Pancreas (tissue), 10 donors: ENCODE measurements around the gene BANK1. TPM values are rescaled to one million over a fixed set of nuclear protein-coding genes. Genes with fewer than 3 reads are reported as not detected.

Source experiments
- ATAC-seq, 4 donors: fragments of 200-7000 bp; cut with Tn5 transposase; one replicate each; pipeline versions ENCODE4 v1.8.0 to v1.9.1; 2020; ENCODE audit warnings: mild to moderate bottlenecking in 4 of 4, moderate library complexity in 4 of 4
- DNase-seq, 6 donors: peaks; one replicate each; pipeline ENCODE4 v3.0.0-alpha.2; 2020
- FAIRE-seq: peaks from 2 replicates; lab custom pipeline; 2012; peaks lifted over from hg19 to GRCh38; lab: Jason Lieb, UNC
- H3K27ac ChIP-seq, 4 donors: fragments of 200-600 bp; sonication (generic); 1 replicate in 3 of 4; 2 replicates in 1 of 4; pipeline versions ENCODE4 v1.5.0 to v1.8.0; 2020
- H3K27me3 ChIP-seq, 4 donors: fragments of 200-600 bp; one replicate each; pipeline ENCODE4 v1.8.0; 2021
- H3K36me3 ChIP-seq, 3 donors: fragments of 200-600 bp; sonication (generic) in 1 of 3; one replicate each; pipeline versions ENCODE4 v1.5.0 to v1.8.0; 2020 to 2021
- H3K4me1 ChIP-seq, 3 donors: fragments of 200-600 bp; one replicate each; pipeline ENCODE4 v1.8.0; 2021
- H3K4me3 ChIP-seq, 4 donors: fragments of 200-600 bp; sonication (generic) in 2 of 4; one replicate each; pipeline versions ENCODE4 v1.5.0 to v1.8.0; 2020 to 2021
- H3K9me3 ChIP-seq, 4 donors: fragments of 200-600 bp; one replicate each; pipeline ENCODE4 v1.8.0; 2021
- WGBS, 2 donors: extraction: QIAGEN DNeasy Blood & Tissue Kit; methylation state at CpG; one replicate each; pipeline ENCODE4 v1.1.7; 2013; 5-methylcytosine and 5-hydroxymethylcytosine counted together
- intact Hi-C, 3 donors: fragments of 100-400 bp; cut with DNase I; formaldehyde crosslinking; loops; one replicate each; pipeline versions ENCODE4 v1.11.1 to v1.14.2; 2022
- polyA plus RNA-seq, 2 donors: library from polyadenylated mRNA; stranded (reverse); fragments of 200-250 nt; gene quantifications; one replicate each; pipeline ENCODE4 v1.2.3, GENCODE V29; 2013
- total RNA-seq, 6 donors: library from RNA; stranded (reverse); fragmentation: NEBNext Ultra II Directional in 4 of 6; extraction: Animal tissue kit (Norgen Biotek cat#: 25700) in 4 of 6; gene quantifications; one replicate each; pipeline versions ENCODE4 v1.2.1 to v1.2.4, GENCODE V29; 2021 to 2023
- TF ChIP-seq, protein P1 (sequence below), 4 donors: fragments of 200-600 bp; sonication (generic) in 3 of 4; IDR thresholded peaks; one replicate each; pipeline versions ENCODE4 v1.5.0 to v1.8.0; 2021; ENCODE audit warnings: antibody characterized with exemption in 4 of 4
- donor health status: healthy with polysubstance abuse.
- donor health status: DM: no; HTN: no; CAD: no; lungs with moderate emphysema.
- donor health status: DM: no; HTN: no; CAD: no.
- donor health status: control.
- donor health status: control.
- donor health status: Bipolar disorder and iron deficiency.
- donor health status: DM: yes; HTN: yes; CAD: no.
- donor health status: DM: no; HTN: no; CAD: no.
- donor health status: DM: no; HTN: no; CAD: no.
- donor health status: DM: yes; HTN: yes; CAD: no.

BANK1 gene
- total and polyA plus RNA-seq, 8 donors = 0.13 to 2.0 (median 0.48) TPM

- no peak overlapping the region for H3K27ac ChIP-seq
- no peaks in the 10 kb centered on the region for H3K27me3 ChIP-seq
- no peaks in the 10 kb centered on the region for H3K36me3 ChIP-seq
- intact Hi-C loops = no loop called here
- FAIRE-seq (no peak), ATAC-seq (no peak), DNase-seq (no peak)
- TF ChIP-seq, protein P1, sequence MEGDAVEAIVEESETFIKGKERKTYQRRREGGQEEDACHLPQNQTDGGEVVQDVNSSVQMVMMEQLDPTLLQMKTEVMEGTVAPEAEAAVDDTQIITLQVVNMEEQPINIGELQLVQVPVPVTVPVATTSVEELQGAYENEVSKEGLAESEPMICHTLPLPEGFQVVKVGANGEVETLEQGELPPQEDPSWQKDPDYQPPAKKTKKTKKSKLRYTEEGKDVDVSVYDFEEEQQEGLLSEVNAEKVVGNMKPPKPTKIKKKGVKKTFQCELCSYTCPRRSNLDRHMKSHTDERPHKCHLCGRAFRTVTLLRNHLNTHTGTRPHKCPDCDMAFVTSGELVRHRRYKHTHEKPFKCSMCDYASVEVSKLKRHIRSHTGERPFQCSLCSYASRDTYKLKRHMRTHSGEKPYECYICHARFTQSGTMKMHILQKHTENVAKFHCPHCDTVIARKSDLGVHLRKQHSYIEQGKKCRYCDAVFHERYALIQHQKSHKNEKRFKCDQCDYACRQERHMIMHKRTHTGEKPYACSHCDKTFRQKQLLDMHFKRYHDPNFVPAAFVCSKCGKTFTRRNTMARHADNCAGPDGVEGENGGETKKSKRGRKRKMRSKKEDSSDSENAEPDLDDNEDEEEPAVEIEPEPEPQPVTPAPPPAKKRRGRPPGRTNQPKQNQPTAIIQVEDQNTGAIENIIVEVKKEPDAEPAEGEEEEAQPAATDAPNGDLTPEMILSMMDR (IDR thresholded peaks at IDR 0.05) = no peak
- 41 to 48% methylated on average over 2 of the region's 2 CpGs for WGBS, 2 donors
- H3K9me3 ChIP-seq = no peaks in the 10 kb centered on the region
- H3K4me3 ChIP-seq = no peak overlapping the region
- no peaks in the 10 kb centered on the region for H3K4me1 ChIP-seq
These were observed 182.3 kb downstream of the BANK1 start for GRCh38 chr4:101972791-101973190.

DNA sequence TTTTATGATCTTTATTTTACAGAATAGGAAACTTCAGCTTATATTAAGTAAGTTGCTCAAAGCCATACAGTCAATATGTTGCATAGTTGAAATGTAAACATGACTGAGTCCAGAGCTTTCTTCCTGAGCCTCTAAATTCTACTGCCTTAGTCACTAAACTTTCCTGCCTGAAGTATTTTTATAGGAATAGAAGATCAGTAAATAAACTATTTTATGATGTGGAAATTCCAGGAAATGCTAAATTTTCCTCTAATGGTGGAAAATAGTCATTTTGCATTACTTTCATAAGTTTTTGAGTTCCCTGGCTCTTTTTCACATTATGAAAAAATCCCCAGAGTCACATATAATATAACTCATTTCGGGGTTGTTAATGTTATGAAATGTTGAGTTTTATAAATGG is 182.8 kb downstream of the BANK1 start:
- WGBS, 2 donors = 55 to 66% methylated on average over 1 of the region's 1 CpG
- no peaks in the 10 kb centered on the region for H3K4me1 ChIP-seq
- ATAC-seq (no peak), FAIRE-seq (no peak), DNase-seq (no peak)
- H3K4me3 ChIP-seq = no peak overlapping the region
- no peak overlapping the region for H3K27ac ChIP-seq
- no peaks in the 10 kb centered on the region for H3K36me3 ChIP-seq
- no peaks in the 10 kb centered on the region for H3K27me3 ChIP-seq
- no peaks in the 10 kb centered on the region for H3K9me3 ChIP-seq
- intact Hi-C loops = no loop called here
- TF ChIP-seq, protein P1 (IDR thresholded peaks at IDR 0.05) = no peak

- TF ChIP-seq, protein P1 (IDR thresholded peaks at IDR 0.05) = no peak
- peak in 2 of 4 donors; percentile 24 to 67 for ATAC-seq
- Histone ChIP-seq H3K9me3 (no peaks in the 10 kb centered on the region), H3K27me3 (no peaks in the 10 kb centered on the region), H3K36me3 (no peaks in the 10 kb centered on the region), H3K4me3 (no peak overlapping the region), H3K27ac (no peak overlapping the region), H3K4me1 (no peaks in the 10 kb centered on the region)
- intact Hi-C loops = no loop called here
- DNase-seq = no peak
- 39 to 44% methylated on average over 2 of the region's 2 CpGs for WGBS, 2 donors
- FAIRE-seq = no peak
These were observed 186.5 kb downstream of the BANK1 start for GRCh38 chr4:101977076-101977475.

GRCh38 chr4:101981756-101982155 is 191.2 kb downstream of the BANK1 start:
- Histone ChIP-seq H3K4me1 (no peaks in the 10 kb centered on the region), H3K36me3 (no peaks in the 10 kb centered on the region), H3K27me3 (no peaks in the 10 kb centered on the region), H3K27ac (no peak overlapping the region), H3K4me3 (no peak overlapping the region), H3K9me3 (no peaks in the 10 kb centered on the region)
- intact Hi-C loops = no loop called here
- TF ChIP-seq, protein P1 (IDR thresholded peaks at IDR 0.05) = no peak
- ATAC-seq = peak in 2 of 4 donors; percentile 17 to 54
- no peak for FAIRE-seq
- no peak for DNase-seq
- 15 to 24% methylated on average over 1 of the region's 1 CpG for WGBS, 2 donors

DNA sequence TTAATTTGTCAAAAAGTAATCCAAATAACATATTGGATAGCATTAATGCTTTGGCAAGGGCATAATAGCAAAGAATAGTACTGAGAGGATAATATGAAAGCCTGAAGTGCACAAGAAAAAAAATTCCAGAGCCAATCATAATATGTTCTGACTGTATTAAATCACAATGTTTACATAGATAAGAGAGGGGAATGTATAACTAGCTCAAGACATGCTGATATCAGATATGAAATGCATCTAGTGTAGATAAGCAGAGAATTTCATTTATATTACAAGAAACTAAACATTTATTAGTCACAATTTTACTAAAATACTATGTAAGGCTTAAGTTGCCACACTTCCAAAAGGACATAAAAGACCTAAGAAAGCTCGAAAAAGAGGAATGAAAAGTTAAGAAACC is 193.3 kb downstream of the BANK1 start:
- intact Hi-C loops = no loop called here
- TF ChIP-seq, protein P1 (IDR thresholded peaks at IDR 0.05) = no peak
- FAIRE-seq (no peak), DNase-seq (no peak), ATAC-seq (no peak)
- Histone ChIP-seq H3K9me3 (no peaks in the 10 kb centered on the region), H3K27ac (no peak overlapping the region), H3K27me3 (no peaks in the 10 kb centered on the region), H3K36me3 (no peaks in the 10 kb centered on the region), H3K4me1 (no peaks in the 10 kb centered on the region), H3K4me3 (no peak overlapping the region)
- WGBS, 2 donors = 46 to 53% methylated on average over 1 of the region's 1 CpG
